ENCODE results near the gene SNX14.

The SNX14 gene

DNA sequence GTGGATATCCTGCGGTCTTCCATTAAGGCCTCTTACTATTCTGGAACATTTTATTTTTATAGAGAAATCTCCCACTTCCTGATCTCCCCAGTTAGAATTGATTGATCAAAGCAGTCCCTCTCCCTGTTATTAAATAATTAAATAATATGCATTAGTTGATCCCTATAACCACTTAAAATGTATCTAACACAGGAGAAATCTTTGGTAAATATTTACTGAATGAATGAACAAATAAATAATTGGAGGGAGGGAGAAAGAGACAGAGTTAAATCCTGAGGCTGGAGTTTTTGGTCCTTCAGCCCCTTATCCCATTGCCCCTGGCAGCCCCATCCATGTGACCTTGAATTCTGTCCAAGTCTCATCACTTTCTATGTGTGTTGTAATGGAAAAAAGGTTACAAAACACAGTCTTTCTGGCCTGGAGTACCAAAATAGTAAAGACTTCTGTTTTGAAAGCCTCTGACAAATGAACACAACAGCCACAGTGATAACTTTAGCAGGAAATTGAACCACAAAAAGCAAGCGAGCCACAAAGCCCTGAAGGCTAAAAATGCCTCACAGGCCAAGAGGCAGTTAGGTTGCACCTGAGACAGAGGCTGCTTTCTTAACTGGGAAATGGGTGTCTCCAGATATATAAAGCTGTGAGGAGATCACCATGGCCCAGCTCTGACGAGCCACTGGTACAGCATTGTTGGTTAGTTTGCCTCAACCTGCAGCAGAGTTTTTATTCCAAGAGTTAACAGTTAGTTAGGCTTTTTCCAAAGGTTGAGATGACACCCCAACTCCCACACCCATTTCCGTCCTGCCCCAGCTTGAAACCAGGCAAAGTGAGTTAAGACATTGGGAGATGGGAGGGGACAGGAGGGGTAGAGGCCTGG is 132.5 kb downstream of the SNX14 start:
- no peak for DNase-seq

- DNase-seq = no peak
These were observed 133.3 kb downstream of the SNX14 start for GRCh38 chr6:85460154-85460920.

DNA sequence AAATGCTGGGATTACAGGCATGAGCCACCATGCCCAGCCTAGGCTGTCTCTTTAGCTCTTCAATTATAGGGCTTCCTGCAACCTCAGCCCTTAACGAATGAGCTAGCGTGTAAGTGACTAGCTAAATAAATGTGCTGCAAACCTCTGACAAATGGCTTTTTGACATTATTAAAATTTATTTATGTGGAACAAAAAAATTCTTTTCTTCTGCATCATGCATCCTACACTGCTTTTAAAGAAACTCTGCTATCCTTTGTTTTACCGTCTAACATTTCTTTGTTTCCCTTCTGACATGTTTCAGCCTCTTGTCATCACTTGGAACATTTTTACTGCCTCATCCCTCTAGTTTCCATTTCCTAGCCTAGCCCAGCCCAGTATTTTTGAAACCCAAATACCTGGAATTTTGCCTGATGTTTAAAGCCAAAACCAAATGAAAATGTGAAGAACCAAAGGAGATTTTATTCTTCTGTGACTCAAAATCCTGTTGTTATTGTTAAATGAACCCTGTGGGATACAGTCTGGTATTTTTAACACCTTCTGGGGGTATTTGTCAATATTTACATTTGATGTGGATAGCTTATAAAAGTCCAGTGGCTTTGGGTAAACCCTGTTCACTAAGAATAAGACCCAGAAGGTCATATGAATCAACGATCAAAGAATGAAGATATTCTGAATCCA is 134.3 kb downstream of the SNX14 start:
- no peak for DNase-seq

DNA sequence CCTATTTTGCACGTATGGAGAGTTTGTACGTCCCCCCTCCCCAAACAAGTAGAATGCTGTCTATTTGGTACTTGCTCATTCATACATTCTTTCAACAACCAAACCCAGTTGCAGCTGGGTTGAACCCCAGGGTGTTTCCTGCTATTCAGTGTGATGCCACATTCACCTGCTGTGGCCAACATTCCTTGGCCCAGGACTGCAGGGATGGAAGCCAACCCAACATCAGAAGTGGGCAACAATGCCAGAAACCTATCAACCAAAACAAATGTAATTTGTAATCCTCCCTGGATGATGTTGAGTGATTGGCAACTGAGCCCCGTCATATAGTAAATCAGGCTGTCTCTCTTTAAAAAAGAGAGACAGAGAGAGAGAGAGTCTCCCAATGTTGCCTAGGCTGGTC is 134.9 kb downstream of the SNX14 start:
- DNase-seq = no peak

DNA sequence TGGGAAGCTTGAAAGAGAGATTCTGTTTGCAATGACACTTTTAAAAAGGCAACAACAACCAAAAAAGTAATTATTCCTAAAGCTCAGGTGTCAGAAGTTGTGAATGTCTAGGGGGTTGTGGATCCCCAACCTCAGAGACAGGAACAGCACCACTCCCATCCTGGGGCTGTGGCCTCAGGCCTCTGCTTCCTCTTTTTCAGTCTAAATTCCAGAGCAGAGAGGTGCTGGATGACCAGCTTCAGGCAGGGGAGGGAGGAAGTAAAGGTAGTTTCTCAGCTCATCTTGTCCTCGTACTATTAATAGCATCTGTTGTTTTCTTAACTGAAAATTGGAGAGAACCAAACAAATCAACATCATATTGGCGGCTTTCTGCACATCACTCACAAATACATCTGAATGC is 135.5 kb downstream of the SNX14 start:
- no peak for DNase-seq

DNA sequence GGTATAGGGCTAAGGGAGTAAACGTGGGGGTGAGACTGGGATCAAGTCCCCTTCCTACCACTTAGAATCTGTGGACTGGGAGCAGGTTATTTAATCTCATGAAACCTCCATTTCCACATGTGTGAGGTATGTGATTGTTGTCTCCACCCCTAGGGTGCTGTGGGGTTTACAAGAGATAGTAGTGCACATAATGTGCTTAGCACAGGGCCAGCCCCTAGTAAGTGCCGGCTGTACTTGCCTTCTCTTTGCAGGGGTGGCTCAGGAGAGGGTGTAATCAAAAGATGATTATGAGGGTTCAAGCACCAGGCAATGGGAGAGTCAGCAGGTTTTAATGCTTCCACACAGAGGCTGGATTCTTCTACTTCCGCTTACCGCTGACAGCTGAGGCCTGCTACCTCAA is 136.9 kb downstream of the SNX14 start:
- DNase-seq = no peak

All from NCI-H187 treated with DMSO at 0.1 percent for 48 hours (cell line).